SK-N-MC (cell line): ENCODE measurements around the gene SRI.

ENCODE experiments used
- DNase-seq: peaks from one replicate; pipeline ENCODE4 v3.0.0-alpha.2; 2011; ENCODE audit warnings: low read depth, low spot score
- H3K27ac ChIP-seq: fragments of 200-600 bp; sonication (generic); 2 replicates; pipeline ENCODE4 v1.5.1; 2016; ENCODE audit warnings: mixed run types
- H3K36me3 ChIP-seq: fragments of 200-600 bp; sonication (generic); 2 replicates; pipeline ENCODE4 v1.6.1; 2017; ENCODE audit warnings: antibody characterized with exemption, low read length, mixed read lengths; ENCODE audit not compliant: insufficient read depth
- H3K4me3 ChIP-seq: fragments of 200-600 bp; sonication (generic); 2 replicates; pipeline ENCODE4 v1.5.1; 2016
- H3K9ac ChIP-seq: fragments of 200-600 bp; sonication (generic); 2 replicates; pipeline ENCODE4 v1.8.0; 2017; ENCODE audit warnings: mixed run types, mixed read lengths; ENCODE audit not compliant: insufficient read length
- H3K9me3 ChIP-seq: fragments of 200-600 bp; sonication (generic); 2 replicates; pipeline ENCODE4 v1.6.1; 2017; ENCODE audit warnings: low read depth, mild to moderate bottlenecking, antibody characterized with exemption, low read length, moderate library complexity, mixed read lengths
- EZH2 ChIP-seq: fragments of 200-600 bp; sonication (generic); IDR thresholded peaks from one replicate; pipeline ENCODE4 v1.6.1; 2017; ENCODE audit warnings: antibody characterized with exemption
- FOXP2 ChIP-seq: optimal IDR thresholded peaks from 2 replicates; pipeline ENCODE3; 2011; ENCODE audit warnings: mild to moderate bottlenecking, moderate library complexity; ENCODE audit not compliant: insufficient read depth; ENCODE audit errors: extremely low read length, control extremely low read depth
- POLR2AphosphoS5 ChIP-seq: IDR thresholded peaks from 2 replicates; pipeline ENCODE4 v1.6.1; 2012; ENCODE audit warnings: mild to moderate bottlenecking, low read depth, low read length, borderline replicate concordance

The SRI gene

GRCh38 chr7:88256906-88257305, 37.1 kb upstream of the SRI start:
- H3K27ac ChIP-seq = no peak overlapping the region

DNA sequence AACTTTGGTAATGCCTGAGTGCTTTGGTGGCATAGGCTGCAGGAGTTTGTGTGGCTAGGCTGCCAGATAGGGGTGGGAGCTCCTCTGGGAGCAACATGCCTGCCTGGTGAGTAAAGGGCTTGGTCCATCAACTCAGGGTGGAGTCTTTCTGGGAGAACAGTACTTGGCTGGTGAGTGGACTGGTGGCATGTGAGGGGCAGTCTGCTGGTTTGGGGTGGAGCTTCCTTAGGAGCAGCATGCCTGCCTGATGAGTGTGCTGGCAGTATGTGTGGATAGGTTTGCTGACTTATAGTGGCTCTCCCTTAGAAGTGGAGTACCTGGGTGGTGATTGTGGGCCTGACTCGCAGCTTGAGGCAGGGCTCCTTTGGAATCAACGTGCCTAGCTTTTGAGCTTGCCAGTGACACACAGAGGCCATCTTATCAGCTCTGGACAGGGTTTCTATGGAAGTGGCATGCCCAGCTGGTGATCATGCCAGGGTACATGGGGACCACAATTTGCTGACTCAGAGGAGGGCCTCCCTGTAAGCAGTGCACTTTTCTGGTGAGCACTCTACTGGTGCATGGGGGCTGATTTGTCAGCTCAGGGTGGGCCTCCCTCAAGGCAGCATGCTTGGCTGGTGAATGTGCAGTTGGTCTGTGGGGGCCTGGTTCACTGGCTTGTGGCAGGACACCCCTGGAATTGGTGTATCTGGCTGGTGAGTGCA, 35.0 kb upstream of the SRI start:
- Histone ChIP-seq H3K9me3 (no peaks in the 10 kb centered on the region), H3K9ac (no peak overlapping the region), H3K27ac (no peak overlapping the region), H3K36me3 (no peaks in the 10 kb centered on the region), H3K4me3 (no peak overlapping the region)
- no peak for DNase-seq
- TF ChIP-seq POLR2AphosphoS5 = no peak
- TF ChIP-seq EZH2 = no peak
- no peak for TF ChIP-seq FOXP2

More at GRCh38 chr7:88256906-88257305, 37.1 kb upstream of the SRI start:
- Histone ChIP-seq H3K9ac (no peak overlapping the region), H3K4me3 (no peak overlapping the region), H3K9me3 (no peaks in the 10 kb centered on the region), H3K36me3 (no peaks in the 10 kb centered on the region)
- DNase-seq = no peak
- TF ChIP-seq FOXP2 (no peak), POLR2AphosphoS5 (no peak), EZH2 (no peak)

GRCh38 chr7:88253640-88254039, 33.8 kb upstream of the SRI start:
- Histone ChIP-seq H3K4me3 (no peak overlapping the region), H3K27ac (no peak overlapping the region), H3K9me3 (no peaks in the 10 kb centered on the region), H3K36me3 (no peaks in the 10 kb centered on the region), H3K9ac (no peak overlapping the region)
- no peak for DNase-seq
- no peak for TF ChIP-seq FOXP2
- no peak for TF ChIP-seq POLR2AphosphoS5
- no peak for TF ChIP-seq EZH2

DNA sequence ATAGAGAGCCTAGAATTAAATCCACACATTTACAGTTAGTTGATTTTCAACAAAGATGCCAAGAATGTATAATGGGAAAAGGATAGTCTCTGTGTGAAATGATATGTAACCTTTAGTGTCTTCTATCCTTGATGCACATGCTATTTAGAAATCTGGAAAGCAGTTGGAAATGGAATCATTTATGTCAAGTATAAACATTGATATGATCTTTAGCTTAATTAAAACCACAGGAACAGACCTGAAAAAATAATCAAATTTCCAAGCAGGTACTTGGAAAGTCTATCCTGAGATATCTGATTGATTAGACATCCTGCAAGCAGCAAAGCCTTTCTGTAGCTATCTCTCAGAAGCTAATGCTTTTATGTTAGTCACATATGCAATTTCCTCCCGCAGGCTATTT, 24.4 kb upstream of the SRI start:
- H3K27ac ChIP-seq = no peak overlapping the region
- H3K9me3 ChIP-seq = no peaks in the 10 kb centered on the region
- H3K4me3 ChIP-seq = no peak overlapping the region
- DNase-seq = no peak
- TF ChIP-seq POLR2AphosphoS5 (no peak), EZH2 (no peak), FOXP2 (no peak)
- no peaks in the 10 kb centered on the region for H3K36me3 ChIP-seq
- H3K9ac ChIP-seq = no peak overlapping the region

GRCh38 chr7:88243345-88243909, 23.6 kb upstream of the SRI start:
- Histone ChIP-seq H3K9ac (no peak overlapping the region), H3K4me3 (no peak overlapping the region), H3K36me3 (no peaks in the 10 kb centered on the region), H3K9me3 (no peaks in the 10 kb centered on the region), H3K27ac (no peak overlapping the region)
- DNase-seq = peak; percentile 10
- TF ChIP-seq POLR2AphosphoS5 (no peak), FOXP2 (no peak), EZH2 (no peak)

DNA sequence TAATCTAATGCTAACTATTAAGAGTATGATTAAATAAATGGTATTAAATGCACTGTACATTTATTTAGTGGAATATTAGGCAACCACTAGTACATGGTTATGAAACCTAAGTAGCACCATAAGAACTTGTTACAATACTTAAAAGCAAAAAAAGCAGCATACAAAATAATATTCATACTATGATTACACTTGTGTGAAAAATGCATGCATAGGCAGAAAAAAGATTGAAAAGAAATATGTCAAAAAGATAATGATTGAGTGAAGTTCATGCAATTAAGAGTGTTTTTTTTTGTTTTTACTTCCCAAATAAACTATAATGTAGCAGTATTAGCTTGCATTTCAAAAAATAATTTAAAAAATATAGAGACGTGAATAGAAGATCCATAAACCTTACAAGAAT, 20.0 kb upstream of the SRI start:
- Histone ChIP-seq H3K36me3 (no peaks in the 10 kb centered on the region), H3K27ac (no peak overlapping the region), H3K9me3 (no peaks in the 10 kb centered on the region), H3K4me3 (no peak overlapping the region), H3K9ac (no peak overlapping the region)
- TF ChIP-seq FOXP2 (no peak), POLR2AphosphoS5 (no peak), EZH2 (no peak)
- no peak for DNase-seq

DNA sequence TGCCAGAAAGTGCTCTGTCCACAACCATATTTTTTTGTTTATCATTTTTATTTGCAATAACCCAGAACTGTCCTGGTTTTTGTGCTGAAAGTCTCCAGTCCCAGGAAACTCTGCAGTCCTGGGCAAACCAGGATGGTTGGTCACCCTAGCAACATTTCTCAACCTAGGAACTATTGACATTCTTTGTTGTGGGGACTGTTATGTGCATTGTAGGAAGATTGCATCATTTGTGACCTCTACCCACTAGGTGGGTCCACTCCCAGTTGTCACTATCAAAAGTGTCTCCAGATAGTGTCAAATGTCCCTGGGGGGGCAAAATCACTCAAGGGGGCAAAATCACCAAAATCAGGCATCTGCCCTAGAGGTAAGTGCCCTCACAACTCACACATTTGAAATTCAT, 14.0 kb upstream of the SRI start:
- no peak overlapping the region for H3K9ac ChIP-seq
- H3K9me3 ChIP-seq = no peaks in the 10 kb centered on the region
- H3K4me3 ChIP-seq = no peak overlapping the region
- DNase-seq = no peak
- no peak for TF ChIP-seq FOXP2
- no peak for TF ChIP-seq POLR2AphosphoS5
- TF ChIP-seq EZH2 = no peak
- H3K36me3 ChIP-seq = no peaks in the 10 kb centered on the region
- H3K27ac ChIP-seq = no peak overlapping the region

- H3K9ac ChIP-seq = no peak overlapping the region
- H3K4me3 ChIP-seq = no peak overlapping the region
- H3K36me3 ChIP-seq = no peaks in the 10 kb centered on the region
- H3K27ac ChIP-seq = no peak overlapping the region
- no peak for DNase-seq
- H3K9me3 ChIP-seq = no peaks in the 10 kb centered on the region
- no peak for TF ChIP-seq POLR2AphosphoS5
- TF ChIP-seq FOXP2 = no peak
- TF ChIP-seq EZH2 = no peak
Measured at GRCh38 chr7:88230646-88231045, 10.8 kb upstream of the SRI start.

DNA sequence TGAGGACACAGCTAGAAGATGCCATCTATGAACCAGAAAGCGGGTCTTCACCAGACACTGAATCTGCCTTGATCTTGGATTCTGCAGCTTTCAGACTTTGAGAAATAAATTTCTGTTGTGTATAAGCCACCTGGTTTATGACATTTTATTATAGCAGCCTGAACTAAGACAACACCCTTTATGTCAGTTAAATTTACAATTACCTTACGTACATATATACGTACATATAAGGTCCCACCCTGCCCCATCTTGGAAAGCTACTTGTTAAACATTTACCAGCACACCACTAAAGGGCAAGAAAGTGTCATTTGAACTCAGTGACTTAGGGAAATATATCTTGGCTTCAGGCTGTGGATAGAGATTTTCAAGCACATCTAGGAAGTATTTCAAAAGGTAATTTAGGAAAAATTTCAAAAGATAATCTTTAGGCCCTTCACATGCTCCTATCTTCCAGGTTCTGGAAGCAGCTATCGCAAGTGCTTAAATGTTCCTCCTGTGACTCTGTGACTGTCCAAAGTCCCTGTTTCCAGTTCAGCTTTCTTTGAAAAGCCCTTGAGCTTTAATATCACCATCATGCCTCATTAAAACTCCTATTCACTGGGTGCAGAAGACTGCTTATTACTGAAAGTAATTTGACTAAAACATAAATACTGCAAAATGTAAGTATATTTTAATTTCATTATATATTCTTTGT, 9.6 kb upstream of the SRI start:
- DNase-seq = no peak
- Histone ChIP-seq H3K9me3 (no peaks in the 10 kb centered on the region), H3K9ac (no peak overlapping the region), H3K36me3 (no peaks in the 10 kb centered on the region), H3K27ac (no peak overlapping the region), H3K4me3 (no peak overlapping the region)
- TF ChIP-seq EZH2 = no peak
- no peak for TF ChIP-seq POLR2AphosphoS5
